Mononuclear cell (primary cell): ENCODE data around the gene GSTM3. TPM values are rescaled to one million over a fixed set of nuclear protein-coding genes. Genes with fewer than 3 reads are reported as not detected.
"Not testable (repeated sequence)": the region's sequence is repeated elsewhere in the genome, so short reads cannot be mapped to it uniquely, and the experiment has no call there.

Experiments
- H3K27me3 ChIP-seq: 2 replicates; pipeline ENCODE4 v1.6.0; 2011; ENCODE audit warnings: low read length, control low read depth; ENCODE audit not compliant: insufficient read depth
- H3K4me1 ChIP-seq: 2 replicates; pipeline ENCODE4 v1.5.1; 2011; ENCODE audit warnings: mild to moderate bottlenecking, low read length, control low read depth; ENCODE audit not compliant: insufficient read depth
- H3K4me3 ChIP-seq: 2 replicates; pipeline ENCODE4 v1.5.1; 2011; ENCODE audit warnings: mild to moderate bottlenecking, low read length, moderate library complexity
- H3K9me3 ChIP-seq: 2 replicates; pipeline ENCODE4 v1.5.1; 2011; ENCODE audit warnings: low read depth, mild to moderate bottlenecking, control low read depth, low read length
- total RNA-seq: library from RNA; depleted of rRNA; stranded (reverse); fragments of >200 nt; gene quantifications from one replicate; pipeline ENCODE4 v1.2.3, GENCODE V29; 2012

Gene GSTM3
- total RNA-seq, 1 donor: 7.5 TPM

- peaks cover 14% of the 10 kb centered on the region for H3K4me1 ChIP-seq
- H3K4me3 ChIP-seq: no peak overlapping the region
- no peaks in the 10 kb centered on the region for H3K9me3 ChIP-seq
- no peaks in the 10 kb centered on the region for H3K27me3 ChIP-seq
Observed at GRCh38 chr1:109759513-109760334, 18.9 kb upstream of the GSTM3 start.

DNA sequence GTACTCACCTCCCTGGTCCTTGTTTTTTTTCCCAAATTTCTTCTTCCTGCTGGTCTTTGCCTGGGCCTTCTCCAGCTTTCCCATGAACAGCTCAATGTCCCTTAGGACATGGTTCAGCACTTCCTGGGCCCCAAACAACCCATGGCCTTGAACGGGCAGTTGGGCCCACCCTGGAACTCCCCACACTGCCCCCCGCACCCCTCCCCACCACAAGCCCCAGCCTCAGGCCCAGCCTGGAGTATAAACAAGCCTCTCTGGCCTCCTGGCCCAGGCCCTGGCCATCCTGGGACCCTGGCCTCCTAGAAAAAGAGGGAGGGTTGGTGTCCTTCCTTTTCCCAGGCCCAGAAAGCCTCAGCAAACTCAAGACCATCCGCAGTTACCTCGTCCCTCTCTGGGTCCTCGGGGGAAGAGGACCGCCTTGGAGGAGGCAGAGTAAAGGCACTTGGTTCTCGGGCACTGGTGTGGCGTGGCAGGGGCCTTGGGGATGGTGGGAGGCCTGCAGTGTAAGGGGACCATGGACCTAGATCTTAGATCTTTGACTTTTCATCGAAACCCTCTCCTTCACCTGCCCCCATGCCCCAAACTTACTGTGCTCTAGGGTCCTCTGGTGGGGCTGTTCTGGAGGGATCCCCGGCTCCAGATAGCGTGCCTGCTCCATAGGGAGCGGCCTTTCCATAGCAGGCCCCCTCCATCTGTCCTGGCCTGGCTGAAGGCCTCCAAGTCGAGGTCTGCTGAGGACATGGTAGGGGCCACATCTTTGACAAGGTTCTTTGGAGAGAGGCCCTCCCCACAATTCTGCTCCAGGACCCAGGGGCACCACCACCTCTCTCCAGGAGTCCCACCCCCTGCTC, 17.3 kb upstream of the GSTM3 start:
- no peak overlapping the region for H3K4me3 ChIP-seq
- H3K27me3 ChIP-seq: no peaks in the 10 kb centered on the region
- peaks cover 6% of the 10 kb centered on the region for H3K4me1 ChIP-seq
- no peaks in the 10 kb centered on the region for H3K9me3 ChIP-seq

- no peaks in the 10 kb centered on the region for H3K4me1 ChIP-seq
- H3K27me3 ChIP-seq: no peaks in the 10 kb centered on the region
- H3K4me3 ChIP-seq: no peak overlapping the region
- H3K9me3 ChIP-seq: no peaks in the 10 kb centered on the region
Observed at GRCh38 chr1:109756848-109757521, 16.1 kb upstream of the GSTM3 start.

- H3K4me1 ChIP-seq, H3K4me3 ChIP-seq, H3K9me3 ChIP-seq, H3K27me3 ChIP-seq: not testable (repeated sequence)
Observed at GRCh38 chr1:109756325-109756724, 15.5 kb upstream of the GSTM3 start.

DNA sequence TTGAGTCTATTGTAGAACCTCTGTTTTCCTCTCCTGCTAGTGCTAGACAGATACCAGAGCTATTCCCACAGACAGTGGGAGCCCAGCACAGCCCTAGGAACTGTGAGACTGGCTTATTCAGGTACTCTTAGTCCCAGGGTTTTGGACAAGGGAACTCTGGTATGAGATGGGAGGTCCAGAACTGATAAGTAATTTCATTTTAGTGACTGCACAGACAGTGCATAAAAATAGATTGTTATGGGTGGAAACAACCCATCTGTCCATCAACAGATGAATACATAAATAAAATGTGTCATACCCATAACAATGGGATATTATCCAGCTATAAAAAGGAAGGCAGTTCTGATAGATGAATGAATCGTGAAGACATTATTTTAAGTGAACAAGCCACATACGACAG, 13.9 kb upstream of the GSTM3 start:
- no peaks in the 10 kb centered on the region for H3K9me3 ChIP-seq
- no peak overlapping the region for H3K4me3 ChIP-seq
- no peaks in the 10 kb centered on the region for H3K27me3 ChIP-seq
- no peaks in the 10 kb centered on the region for H3K4me1 ChIP-seq

GRCh38 chr1:109751531-109752260, 10.9 kb upstream of the GSTM3 start:
- Histone ChIP-seq H3K27me3 (no peaks in the 10 kb centered on the region), H3K4me3 (no peak overlapping the region), H3K9me3 (no peaks in the 10 kb centered on the region), H3K4me1 (no peaks in the 10 kb centered on the region)

DNA sequence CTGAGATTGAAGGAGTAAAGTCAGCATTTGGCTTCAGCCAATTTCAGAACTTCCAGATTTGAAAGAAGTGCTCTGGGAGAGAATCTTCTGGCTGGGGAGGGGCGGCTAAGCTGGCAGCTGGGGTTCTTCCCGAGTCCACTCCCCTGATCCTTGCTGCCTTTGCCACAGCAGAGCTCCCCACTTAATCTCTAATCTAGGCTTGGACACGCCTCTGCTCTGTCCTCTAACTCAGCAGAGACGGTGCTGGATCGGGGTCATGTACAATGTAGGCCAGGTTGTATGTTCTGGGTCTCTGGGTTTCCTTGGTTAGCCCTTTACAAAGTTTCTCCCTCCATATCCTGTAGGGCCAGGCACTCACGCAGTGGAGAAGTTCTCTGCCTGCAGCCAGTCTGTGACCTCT, 10.1 kb upstream of the GSTM3 start:
- Histone ChIP-seq H3K4me1 (no peaks in the 10 kb centered on the region), H3K27me3 (no peaks in the 10 kb centered on the region), H3K4me3 (no peak overlapping the region), H3K9me3 (no peaks in the 10 kb centered on the region)

- no peak overlapping the region for H3K4me3 ChIP-seq
- no peaks in the 10 kb centered on the region for H3K9me3 ChIP-seq
- H3K27me3 ChIP-seq: no peaks in the 10 kb centered on the region
- no peaks in the 10 kb centered on the region for H3K4me1 ChIP-seq
Observed at GRCh38 chr1:109750241-109750882, 9.5 kb upstream of the GSTM3 start.

DNA sequence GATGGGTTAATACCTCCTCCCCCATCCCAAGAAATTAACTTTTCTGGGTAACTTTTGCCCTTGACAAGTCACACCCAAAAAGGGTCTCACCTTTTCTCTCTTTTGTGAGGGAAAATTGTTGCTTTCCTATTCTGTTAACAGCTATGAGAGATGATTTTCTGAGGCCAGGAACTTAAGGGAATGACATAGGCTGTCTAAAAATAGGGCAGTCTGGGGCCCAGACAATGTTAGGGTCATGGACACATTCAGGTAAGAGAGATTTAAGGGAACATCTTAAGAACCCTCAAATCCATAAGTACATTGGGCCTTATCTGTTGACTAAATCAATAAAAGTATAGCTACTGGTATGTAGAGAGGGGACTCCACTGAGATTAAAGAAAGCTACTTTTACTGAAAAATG, 8.4 kb upstream of the GSTM3 start:
- no peak overlapping the region for H3K4me3 ChIP-seq
- H3K9me3 ChIP-seq: no peaks in the 10 kb centered on the region
- H3K4me1 ChIP-seq: no peaks in the 10 kb centered on the region
- H3K27me3 ChIP-seq: no peaks in the 10 kb centered on the region

GRCh38 chr1:109748311-109748710, 7.5 kb upstream of the GSTM3 start:
- H3K27me3 ChIP-seq, H3K9me3 ChIP-seq, H3K4me3 ChIP-seq, H3K4me1 ChIP-seq: not testable (repeated sequence)

- Histone ChIP-seq H3K4me1 (peaks cover 10% of the 10 kb centered on the region), H3K4me3 (peak overlapping the region; percentile 49), H3K27me3 (peaks cover 29% of the 10 kb centered on the region), H3K9me3 (no peaks in the 10 kb centered on the region)
Observed at GRCh38 chr1:109739738-109740614, 862 bp downstream of the GSTM3 start.

GRCh38 chr1:109733236-109733870, 7.5 kb downstream of the GSTM3 start:
- peaks cover 8% of the 10 kb centered on the region for H3K27me3 ChIP-seq
- no peak overlapping the region for H3K4me3 ChIP-seq
- no peaks in the 10 kb centered on the region for H3K9me3 ChIP-seq
- H3K4me1 ChIP-seq: no peaks in the 10 kb centered on the region

DNA sequence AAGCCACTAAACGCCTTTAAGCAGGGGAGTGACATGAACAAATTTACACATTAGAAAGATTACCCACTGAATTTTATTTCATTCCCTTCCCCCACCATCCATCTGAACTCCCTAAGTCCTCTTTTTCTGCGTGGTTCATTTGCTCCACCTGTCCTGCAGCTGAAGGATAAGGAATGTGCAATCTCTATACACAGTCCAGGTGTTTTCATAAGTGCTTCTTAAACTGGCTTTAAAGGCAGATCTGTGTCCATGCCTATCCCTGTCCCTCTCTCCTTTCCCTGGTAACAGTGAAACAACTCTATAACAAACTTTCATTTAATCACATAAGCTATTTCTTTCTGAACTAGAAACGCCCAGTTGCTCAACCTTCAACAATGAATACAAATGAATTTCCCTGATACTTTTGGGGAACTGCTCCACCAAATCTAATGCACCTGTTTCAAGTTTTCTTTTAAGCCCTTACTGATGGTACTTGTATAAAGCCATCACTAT, 8.4 kb downstream of the GSTM3 start:
- Histone ChIP-seq H3K4me3 (no peak overlapping the region), H3K4me1 (no peaks in the 10 kb centered on the region), H3K9me3 (no peaks in the 10 kb centered on the region), H3K27me3 (peaks cover 3% of the 10 kb centered on the region)
